Measurements from ENCODE around the gene SWT1. TPM values are rescaled to one million over a fixed set of nuclear protein-coding genes. Genes with fewer than 3 reads are reported as not detected.

SWT1 gene
- total RNA-seq, 3 donors from 2014 or later, result 5.4 to 7.7 (median 5.7) TPM

GRCh38 chr1:185265314-185265713, 108.3 kb downstream of the SWT1 start:
- Histone ChIP-seq H3K9me3 (no peaks in the 10 kb centered on the region), H3K4me3 (no peak overlapping the region), H3K36me3 (ENCODE audit: low read depth) (no peaks in the 10 kb centered on the region), H3K4me1 (ENCODE audit: low read depth) (no peaks in the 10 kb centered on the region)
- intact Hi-C loops (cut with DNase I, micrococcal nuclease), result no loop called here
- DNase-seq, result no peak
- no peak for TF ChIP-seq CTCF (IDR thresholded peaks at IDR 0.05)
- no peak for ATAC-seq

- no peak for TF ChIP-seq CTCF (IDR thresholded peaks at IDR 0.05)
- no peak for ATAC-seq
- intact Hi-C loops (cut with DNase I, micrococcal nuclease), result no loop called here
- Histone ChIP-seq H3K4me1 (ENCODE audit: low read depth) (no peaks in the 10 kb centered on the region), H3K4me3 (no peak overlapping the region), H3K9me3 (no peaks in the 10 kb centered on the region), H3K36me3 (ENCODE audit: low read depth) (no peaks in the 10 kb centered on the region)
- DNase-seq, result no peak
Observed at GRCh38 chr1:185267301-185267700, 110.3 kb downstream of the SWT1 start.

GRCh38 chr1:185267701-185268100, 110.7 kb downstream of the SWT1 start:
- no peak for ATAC-seq
- Histone ChIP-seq H3K9me3 (no peaks in the 10 kb centered on the region), H3K36me3 (ENCODE audit: low read depth) (no peaks in the 10 kb centered on the region), H3K4me1 (ENCODE audit: low read depth) (no peaks in the 10 kb centered on the region), H3K4me3 (no peak overlapping the region)
- no peak for DNase-seq
- intact Hi-C loops (cut with DNase I, micrococcal nuclease), result no loop called here
- no peak for TF ChIP-seq CTCF (IDR thresholded peaks at IDR 0.05)

GRCh38 chr1:185268352-185268751, 111.4 kb downstream of the SWT1 start:
- no peak for ATAC-seq
- no peak for DNase-seq
- no peak for TF ChIP-seq CTCF (IDR thresholded peaks at IDR 0.05)
- no peaks in the 10 kb centered on the region for H3K4me1 ChIP-seq (ENCODE audit: low read depth)
- intact Hi-C loops (cut with DNase I, micrococcal nuclease), result no loop called here
- no peaks in the 10 kb centered on the region for H3K36me3 ChIP-seq (ENCODE audit: low read depth)
- no peak overlapping the region for H3K4me3 ChIP-seq
- H3K9me3 ChIP-seq, result no peaks in the 10 kb centered on the region

- no peak for ATAC-seq
- H3K36me3 ChIP-seq (ENCODE audit: low read depth), result no peaks in the 10 kb centered on the region
- TF ChIP-seq CTCF (IDR thresholded peaks at IDR 0.05), result no peak
- H3K4me1 ChIP-seq (ENCODE audit: low read depth), result no peaks in the 10 kb centered on the region
- H3K4me3 ChIP-seq, result no peak overlapping the region
- no peak for DNase-seq
- H3K9me3 ChIP-seq, result no peaks in the 10 kb centered on the region
- intact Hi-C loops (cut with DNase I, micrococcal nuclease), result no loop called here
Observed at GRCh38 chr1:185271921-185272320, 115.0 kb downstream of the SWT1 start.

- no peak for TF ChIP-seq CTCF (IDR thresholded peaks at IDR 0.05)
- H3K9me3 ChIP-seq, result no peaks in the 10 kb centered on the region
- no peaks in the 10 kb centered on the region for H3K4me1 ChIP-seq (ENCODE audit: low read depth)
- H3K36me3 ChIP-seq (ENCODE audit: low read depth), result no peaks in the 10 kb centered on the region
- no peak overlapping the region for H3K4me3 ChIP-seq
- no peak for ATAC-seq
- intact Hi-C loops (cut with DNase I, micrococcal nuclease), result no loop called here
- no peak for DNase-seq
Observed at GRCh38 chr1:185279571-185279970, 122.6 kb downstream of the SWT1 start.
